HCT116 (cell line): ENCODE measurements around the gene SPIRE1. TPM values are rescaled to one million over a fixed set of nuclear protein-coding genes. Genes with fewer than 3 reads are reported as not detected.

Experiments
- ATAC-seq: fragments of 200-7000 bp; cut with Tn5 transposase; 2 replicates; pipeline ENCODE4 v1.9.1; 2020; ENCODE audit warnings: mild to moderate bottlenecking, moderate library complexity
- BruUV-seq: library from RNA; stranded (reverse); fragments of 400-500 nt; replicated peaks from 2 replicates; lab custom pipeline; 2021; lab: Mats Ljungman, UMichigan
- CTCF ChIA-PET: fragments of 300-600 bp; sonication (Branson Sonifier 250); formaldehyde crosslinking; loops from one replicate; lab custom pipeline; 2021; ENCODE audit warnings: antibody characterized with exemption; lab: Charles Lee
- POLR2A ChIA-PET: fragments of 300-600, 350-600 bp; sonication (Branson Sonifier 250); formaldehyde crosslinking; loops from one replicate; lab custom pipeline; 2021; ENCODE audit warnings: antibody characterized with exemption; lab: Charles Lee
- RAD21 ChIA-PET, 2 experiments: fragments of 300-600 bp; sonication (Branson Sonifier 250); formaldehyde crosslinking; loops; one replicate each; lab custom pipeline; 2023; ENCODE audit warnings: low total read pairs in 2 of 2; ENCODE audit not compliant: uncharacterized antibody in 2 of 2, unreplicated experiment in 2 of 2, low non-redundant PET in 1 of 2; lab: Charles Lee
- DNase-seq: peaks from one replicate; pipeline ENCODE4 v3.0.0-alpha.2; 2010; ENCODE audit warnings: low read depth, low spot score
- H2AFZ ChIP-seq: fragments of 200-600 bp; shearing (Covaris generic), sonication (generic); 2 replicates; pipeline ENCODE4 v1.6.1; 2017; ENCODE audit warnings: low read depth, mixed run types, mixed read lengths, antibody characterized with exemption, low read length; ENCODE audit not compliant: poor library complexity, severe bottlenecking
- H3K27ac ChIP-seq: 2 replicates; pipeline ENCODE4 v1.5.1; 2012; ENCODE audit warnings: low read depth, low read length
- H3K27me3 ChIP-seq: fragments of 200-600 bp; sonication (generic); 2 replicates; pipeline ENCODE4 v1.6.1; 2016; ENCODE audit warnings: mixed run types, low read length, mixed read lengths; ENCODE audit not compliant: insufficient read depth
- H3K36me3 ChIP-seq, 2 experiments: fragments of 200-500 bp in 1 of 2; fragments of 200-600 bp in 1 of 2; sonication (Bioruptor generic) in 1 of 2; sonication (generic) in 1 of 2; 2 replicates each; pipeline versions ENCODE4 v1.5.1 to v1.6.1; 2014 to 2016; ENCODE audit warnings: low read length in 2 of 2, inconsistent platforms in 1 of 2, mixed read lengths in 1 of 2, mixed run types in 1 of 2; ENCODE audit not compliant: insufficient read depth in 2 of 2, control insufficient read depth in 1 of 2
- H3K4me1 ChIP-seq, 2 experiments: fragments of 200-600 bp in 1 of 2; sonication (generic) in 1 of 2; 2 replicates each; pipeline versions ENCODE4 v1.5.1 to v1.6.1; 2012 to 2017; ENCODE audit warnings: low read length in 2 of 2, inconsistent platforms in 1 of 2, mild to moderate bottlenecking in 1 of 2, mixed read lengths in 1 of 2, mixed run types in 1 of 2, moderate library complexity in 1 of 2; ENCODE audit not compliant: insufficient read depth in 2 of 2, control insufficient read depth in 1 of 2
- H3K4me2 ChIP-seq: fragments of 200-600 bp; sonication (generic); 2 replicates; pipeline ENCODE4 v1.6.1; 2017; ENCODE audit warnings: mixed run types, low read length, mixed read lengths
- H3K4me3 ChIP-seq, 2 experiments: fragments of 200-600 bp in 1 of 2; sonication (generic) in 1 of 2; replicated peaks in 1 of 2; 2 replicates each; pipeline ENCODE4 v1.5.1; 2011 to 2016; ENCODE audit warnings: low read length in 2 of 2, control low read depth in 1 of 2, low read depth in 1 of 2, mild to moderate bottlenecking in 1 of 2, mixed read lengths in 1 of 2, mixed run types in 1 of 2
- H3K79me2 ChIP-seq: fragments of 200-600 bp; sonication (generic); 2 replicates; pipeline ENCODE4 v1.6.1; 2017; ENCODE audit warnings: mild to moderate bottlenecking, mixed run types, low read length, moderate library complexity, mixed read lengths; ENCODE audit not compliant: insufficient read depth
- H3K9ac ChIP-seq: fragments of 200-600 bp; sonication (generic); 2 replicates; pipeline ENCODE4 v1.6.1; 2016; ENCODE audit warnings: low read length, mixed read lengths
- H3K9me2 ChIP-seq: fragments of 200-600 bp; sonication (generic), shearing (Covaris generic); 2 replicates; pipeline ENCODE4 v1.6.1; 2017; ENCODE audit warnings: mixed run types, mild to moderate bottlenecking, moderate library complexity; ENCODE audit not compliant: insufficient read depth
- H3K9me3 ChIP-seq, 2 experiments: fragments of 200-500 bp in 1 of 2; fragments of 200-600 bp in 1 of 2; sonication (Bioruptor generic) in 1 of 2; sonication (generic) in 1 of 2; 2 replicates each; pipeline ENCODE4 v1.6.1; 2014 to 2017; ENCODE audit warnings: low read length in 2 of 2, mixed read lengths in 2 of 2, inconsistent platforms in 1 of 2, low read depth in 1 of 2, mild to moderate bottlenecking in 1 of 2, mixed run types in 1 of 2, moderate library complexity in 1 of 2; ENCODE audit not compliant: control insufficient read depth in 1 of 2, insufficient read depth in 1 of 2
- H4K20me1 ChIP-seq: fragments of 200-600 bp; sonication (generic), shearing (Covaris generic); 2 replicates; pipeline ENCODE4 v1.6.1; 2017; ENCODE audit warnings: mixed run types, mild to moderate bottlenecking, moderate library complexity; ENCODE audit not compliant: insufficient read depth
- CEBPB ChIP-seq: IDR thresholded peaks from 2 replicates; pipeline ENCODE4 v1.6.1; 2012; ENCODE audit warnings: low read depth
- EGR1 ChIP-seq: IDR thresholded peaks from 2 replicates; pipeline ENCODE4 v1.6.1; 2012; ENCODE audit warnings: low read depth
- ELF1 ChIP-seq: IDR thresholded peaks from 2 replicates; pipeline ENCODE4 v1.6.1; 2012; ENCODE audit warnings: low read depth, borderline replicate concordance
- EZH2 ChIP-seq: fragments of 200-600 bp; sonication (generic); IDR thresholded peaks from 2 replicates; pipeline ENCODE4 v1.6.1; 2017; ENCODE audit warnings: antibody characterized with exemption, mixed run types
- EZH2phosphoT487 ChIP-seq: fragments of 200-600 bp; IDR thresholded peaks from 2 replicates; pipeline ENCODE4 v1.6.1; 2018; ENCODE audit warnings: antibody characterized with exemption, borderline replicate concordance
- FOSL1 ChIP-seq: IDR thresholded peaks from 2 replicates; pipeline ENCODE4 v1.6.1; 2012; ENCODE audit warnings: low read depth
- JUND ChIP-seq: IDR thresholded peaks from 2 replicates; pipeline ENCODE4 v1.6.1; 2012
- POLR2A ChIP-seq: IDR thresholded peaks from 2 replicates; pipeline ENCODE4 v1.7.0; 2011; ENCODE audit warnings: borderline replicate concordance; ENCODE audit not compliant: insufficient read depth, insufficient read length; ENCODE audit errors: extremely low read depth
- POLR2AphosphoS5 ChIP-seq: IDR thresholded peaks from 2 replicates; pipeline ENCODE4 v1.6.1; 2011; ENCODE audit warnings: mild to moderate bottlenecking, low read depth, low read length, moderate library complexity
- RAD21 ChIP-seq: IDR thresholded peaks from 2 replicates; pipeline ENCODE4 v1.6.1; 2012; ENCODE audit warnings: low read depth, mild to moderate bottlenecking
- SIN3A ChIP-seq: IDR thresholded peaks from 2 replicates; pipeline ENCODE4 v1.6.1; 2012; ENCODE audit warnings: low read depth
- SP1 ChIP-seq: IDR thresholded peaks from 2 replicates; pipeline ENCODE4 v1.6.1; 2012; ENCODE audit warnings: low read depth
- SRF ChIP-seq: IDR thresholded peaks from 2 replicates; pipeline ENCODE4 v1.6.1; 2012; ENCODE audit warnings: low read depth
- TCF7L2 ChIP-seq: IDR thresholded peaks from 2 replicates; pipeline ENCODE4 v1.7.0; 2011; ENCODE audit warnings: borderline replicate concordance, inconsistent platforms; ENCODE audit not compliant: insufficient read depth, insufficient read length; ENCODE audit errors: extremely low read depth
- YY1 ChIP-seq: IDR thresholded peaks from 2 replicates; pipeline ENCODE4 v1.6.1; 2011; ENCODE audit warnings: low read length, low read depth, moderate library complexity, mild to moderate bottlenecking; ENCODE audit not compliant: insufficient replicate concordance; ENCODE audit errors: extremely low read depth
- ZFX ChIP-seq: fragments of 450-650 bp; IDR thresholded peaks from 2 replicates; pipeline ENCODE4 v1.6.1; 2017
- ZNF274 ChIP-seq: fragments of 200-500 bp; sonication (Bioruptor generic); IDR thresholded peaks from 2 replicates; pipeline ENCODE4 v1.6.1; 2014; ENCODE audit warnings: mild to moderate bottlenecking, low read depth, low read length, inconsistent platforms
- intact Hi-C: fragments of 100-400 bp; cut with micrococcal nuclease; formaldehyde crosslinking; loops from 2 replicates; pipeline ENCODE4 v1.10.0; 2022
- total RNA-seq: library from RNA; stranded (reverse); gene quantifications from one replicate; pipeline ENCODE4 v1.2.1, GENCODE V29; 2021; ENCODE audit not compliant: unreplicated experiment
- TF ChIP-seq, protein P1 (sequence below), 3 experiments: fragments of 200-600 bp in 1 of 3; sonication (generic) in 1 of 3; IDR thresholded peaks in 2 of 3; conservative IDR thresholded peaks in 1 of 3; 2 replicates each; pipeline ENCODE4 v1.5.1; 2012 to 2017; ENCODE audit warnings: low read depth in 2 of 3, low read length in 2 of 3, antibody characterized with exemption in 1 of 3, borderline replicate concordance in 1 of 3, control low read depth in 1 of 3, mild to moderate bottlenecking in 1 of 3, mixed read lengths in 1 of 3, mixed run types in 1 of 3, moderate library complexity in 1 of 3; ENCODE audit not compliant: insufficient read depth in 1 of 3
- TF ChIP-seq, protein P2 (sequence below): IDR thresholded peaks from 2 replicates; pipeline ENCODE4 v1.6.1; 2012; ENCODE audit warnings: low read depth

Gene SPIRE1
- total RNA-seq, 1 experiment from 2014 or later = 26.6 TPM

DNA sequence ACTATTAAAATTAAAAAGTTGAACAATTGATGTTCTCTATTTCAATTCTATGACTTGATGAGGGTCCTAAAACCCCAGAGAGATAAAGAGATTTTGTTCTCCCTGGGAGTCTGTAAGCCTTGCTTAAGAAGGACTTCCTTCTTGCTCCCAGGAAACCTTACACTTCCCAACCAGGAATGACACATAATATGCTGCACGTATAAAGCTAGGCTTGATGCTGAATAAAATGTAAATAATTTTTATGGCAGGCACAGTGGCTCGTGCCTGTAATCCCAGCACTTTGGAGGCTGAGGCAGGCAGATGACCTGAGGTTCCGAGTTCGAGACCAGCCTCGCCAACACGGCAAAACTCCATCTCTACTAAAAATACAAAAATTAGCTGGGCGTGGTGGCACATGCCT, 27.8 kb downstream of the SPIRE1 start:
- TF ChIP-seq ZFX (no peak), FOSL1 (no peak), POLR2AphosphoS5 (no peak), ZNF274 (no peak), RAD21 (no peak), ELF1 (no peak), CEBPB (no peak), JUND (no peak), SIN3A (no peak), YY1 (no peak), EGR1 (no peak), EZH2 (no peak), EZH2phosphoT487 (no peak), SRF (no peak), POLR2A (no peak), SP1 (no peak), TCF7L2 (no peak)
- TF ChIP-seq, protein P1, sequence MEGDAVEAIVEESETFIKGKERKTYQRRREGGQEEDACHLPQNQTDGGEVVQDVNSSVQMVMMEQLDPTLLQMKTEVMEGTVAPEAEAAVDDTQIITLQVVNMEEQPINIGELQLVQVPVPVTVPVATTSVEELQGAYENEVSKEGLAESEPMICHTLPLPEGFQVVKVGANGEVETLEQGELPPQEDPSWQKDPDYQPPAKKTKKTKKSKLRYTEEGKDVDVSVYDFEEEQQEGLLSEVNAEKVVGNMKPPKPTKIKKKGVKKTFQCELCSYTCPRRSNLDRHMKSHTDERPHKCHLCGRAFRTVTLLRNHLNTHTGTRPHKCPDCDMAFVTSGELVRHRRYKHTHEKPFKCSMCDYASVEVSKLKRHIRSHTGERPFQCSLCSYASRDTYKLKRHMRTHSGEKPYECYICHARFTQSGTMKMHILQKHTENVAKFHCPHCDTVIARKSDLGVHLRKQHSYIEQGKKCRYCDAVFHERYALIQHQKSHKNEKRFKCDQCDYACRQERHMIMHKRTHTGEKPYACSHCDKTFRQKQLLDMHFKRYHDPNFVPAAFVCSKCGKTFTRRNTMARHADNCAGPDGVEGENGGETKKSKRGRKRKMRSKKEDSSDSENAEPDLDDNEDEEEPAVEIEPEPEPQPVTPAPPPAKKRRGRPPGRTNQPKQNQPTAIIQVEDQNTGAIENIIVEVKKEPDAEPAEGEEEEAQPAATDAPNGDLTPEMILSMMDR (IDR thresholded peaks at IDR 0.05 in 2 of 3, conservative IDR thresholded peaks at IDR 0.05 in 1 of 3; ENCODE audit: borderline replicate concordance in 1 of 3, insufficient read depth in 1 of 3, low read depth in 2 of 3, low read length in 2 of 3) = no peak
- TF ChIP-seq, protein P2, sequence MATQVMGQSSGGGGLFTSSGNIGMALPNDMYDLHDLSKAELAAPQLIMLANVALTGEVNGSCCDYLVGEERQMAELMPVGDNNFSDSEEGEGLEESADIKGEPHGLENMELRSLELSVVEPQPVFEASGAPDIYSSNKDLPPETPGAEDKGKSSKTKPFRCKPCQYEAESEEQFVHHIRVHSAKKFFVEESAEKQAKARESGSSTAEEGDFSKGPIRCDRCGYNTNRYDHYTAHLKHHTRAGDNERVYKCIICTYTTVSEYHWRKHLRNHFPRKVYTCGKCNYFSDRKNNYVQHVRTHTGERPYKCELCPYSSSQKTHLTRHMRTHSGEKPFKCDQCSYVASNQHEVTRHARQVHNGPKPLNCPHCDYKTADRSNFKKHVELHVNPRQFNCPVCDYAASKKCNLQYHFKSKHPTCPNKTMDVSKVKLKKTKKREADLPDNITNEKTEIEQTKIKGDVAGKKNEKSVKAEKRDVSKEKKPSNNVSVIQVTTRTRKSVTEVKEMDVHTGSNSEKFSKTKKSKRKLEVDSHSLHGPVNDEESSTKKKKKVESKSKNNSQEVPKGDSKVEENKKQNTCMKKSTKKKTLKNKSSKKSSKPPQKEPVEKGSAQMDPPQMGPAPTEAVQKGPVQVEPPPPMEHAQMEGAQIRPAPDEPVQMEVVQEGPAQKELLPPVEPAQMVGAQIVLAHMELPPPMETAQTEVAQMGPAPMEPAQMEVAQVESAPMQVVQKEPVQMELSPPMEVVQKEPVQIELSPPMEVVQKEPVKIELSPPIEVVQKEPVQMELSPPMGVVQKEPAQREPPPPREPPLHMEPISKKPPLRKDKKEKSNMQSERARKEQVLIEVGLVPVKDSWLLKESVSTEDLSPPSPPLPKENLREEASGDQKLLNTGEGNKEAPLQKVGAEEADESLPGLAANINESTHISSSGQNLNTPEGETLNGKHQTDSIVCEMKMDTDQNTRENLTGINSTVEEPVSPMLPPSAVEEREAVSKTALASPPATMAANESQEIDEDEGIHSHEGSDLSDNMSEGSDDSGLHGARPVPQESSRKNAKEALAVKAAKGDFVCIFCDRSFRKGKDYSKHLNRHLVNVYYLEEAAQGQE = no peak
- ChIA-PET POLR2A (no interaction called here), RAD21 (no interaction called here), CTCF (no interaction called here)
- no peak overlapping the region for H3K4me3 ChIP-seq
- no peaks in the 10 kb centered on the region for H3K36me3 ChIP-seq
- no peaks in the 10 kb centered on the region for H3K9me3 ChIP-seq
- no TSS peak for BruUV-seq
- no peaks in the 10 kb centered on the region for H3K9me2 ChIP-seq
- H3K4me1 ChIP-seq = 0 out of 4 replicates have a peak, but pooled peaks cover 0 to 6% of the 10 kb centered on the region in 2 experiments
- H3K9ac ChIP-seq = no peak overlapping the region
- no peaks in the 10 kb centered on the region for H4K20me1 ChIP-seq
- no peaks in the 10 kb centered on the region for H3K27me3 ChIP-seq
- intact Hi-C loops = no loop called here
- H2AFZ ChIP-seq = no peak overlapping the region
- no peak for DNase-seq
- no peak overlapping the region for H3K27ac ChIP-seq
- ATAC-seq = no peak
- H3K79me2 ChIP-seq = no peaks in the 10 kb centered on the region
- no peak overlapping the region for H3K4me2 ChIP-seq
